K562 (cell line): ENCODE data around the gene NMT1. TPM values are rescaled to one million over a fixed set of nuclear protein-coding genes. Genes with fewer than 3 reads are reported as not detected.

ENCODE experiments used
- CCAR2 ChIP-seq: fragments of 200-400 bp; formaldehyde crosslinking; IDR thresholded peaks from 2 replicates; pipeline ENCODE4 v1.6.1; 2017; ENCODE audit warnings: mild to moderate bottlenecking, low read depth, low read length
- CHAMP1 ChIP-seq: fragments of 450-650 bp; IDR thresholded peaks from 2 replicates; pipeline ENCODE4 v1.6.1; 2016; ENCODE audit warnings: mild to moderate bottlenecking
- E2F6 ChIP-seq, 2 experiments: IDR thresholded peaks; 2 replicates each; pipeline ENCODE4 v1.6.1; 2011; ENCODE audit warnings: borderline replicate concordance in 1 of 2, control low read depth in 1 of 2, low read depth in 1 of 2, low read length in 1 of 2, mild to moderate bottlenecking in 1 of 2, mixed read lengths in 1 of 2, moderate library complexity in 1 of 2; ENCODE audit not compliant: insufficient read depth in 1 of 2, insufficient read length in 1 of 2, poor library complexity in 1 of 2, severe bottlenecking in 1 of 2; ENCODE audit errors: extremely low read depth in 1 of 2
- KAT8 ChIP-seq: fragments of 450-650 bp; IDR thresholded peaks from 2 replicates; pipeline ENCODE4 v1.6.1; 2016; ENCODE audit warnings: low read depth, mild to moderate bottlenecking
- MYC ChIP-seq, 2 experiments: fragments of 250-450 bp in 1 of 2; sonication (Bioruptor Pico) in 1 of 2; IDR thresholded peaks; 2 replicates each; pipeline versions ENCODE4 v1.5.1 to v1.6.1; 2012 to 2021; ENCODE audit warnings: low read depth in 2 of 2, borderline replicate concordance in 1 of 2, improper control_type of control experiment in 1 of 2, low read length in 1 of 2, mild to moderate bottlenecking in 1 of 2, moderate library complexity in 1 of 2
- NR4A1 ChIP-seq, 2 experiments: fragments of 250-450 bp in 1 of 2; fragments of 450-650 bp in 1 of 2; sonication (Bioruptor Pico) in 1 of 2; IDR thresholded peaks; 2 replicates each; pipeline versions ENCODE4 v1.4.0 to v1.6.1; 2016 to 2020; ENCODE audit warnings: mild to moderate bottlenecking in 2 of 2, missing compliant biosample characterization in 1 of 2, missing genetic modification characterization in 1 of 2, moderate library complexity in 1 of 2
- PBX2 ChIP-seq, 2 experiments: IDR thresholded peaks in 1 of 2; conservative IDR thresholded peaks in 1 of 2; 2 replicates each; pipeline ENCODE4 v1.6.1; 2016; ENCODE audit warnings: low read depth in 2 of 2, mild to moderate bottlenecking in 1 of 2, missing compliant biosample characterization in 1 of 2, missing genetic modification characterization in 1 of 2, moderate library complexity in 1 of 2
- SETDB1 ChIP-seq: IDR thresholded peaks from one replicate; pipeline ENCODE4 v1.6.1; 2012; ENCODE audit warnings: low read length, control low read depth, inconsistent platforms
- SNIP1 ChIP-seq: fragments of 450-650 bp; IDR thresholded peaks from 2 replicates; pipeline ENCODE4 v1.7.1; 2017; ENCODE audit warnings: low read depth, mild to moderate bottlenecking
- ZSCAN32 ChIP-seq: fragments of 450-650 bp; formaldehyde crosslinking; IDR thresholded peaks from 2 replicates; pipeline ENCODE4 v1.4.0; 2020; ENCODE audit warnings: mild to moderate bottlenecking, moderate library complexity
- polyA plus RNA-seq, 8 experiments: library from polyadenylated mRNA; depleted of rRNA in 4 of 8; stranded (reverse) in 5 of 8; unstranded in 3 of 8; fragments of >200 nt; fragmentation: Nextera tagmentation in 2 of 8; fragmentation: Illumina TruSeq in 1 of 8; extraction: Ambion mirVana in 2 of 8; extraction: Trizol in 1 of 8; gene quantifications; 2 replicates each; pipeline versions ENCODE4 v1.2.1 to v1.2.3, GENCODE V29; 2011 to 2014; ENCODE audit warnings: inconsistent platforms in 1 of 8, missing spikeins in 1 of 8
- total RNA-seq, 7 experiments: library from RNA; depleted of rRNA in 6 of 7; stranded (reverse); fragments of >200 nt in 6 of 7; fragmentation: Illumina TruSeq in 2 of 7; extraction: Trizol in 2 of 7; gene quantifications; 2 replicates each; pipeline versions ENCODE4 v1.2.1 to v1.2.3, GENCODE V29; 2011 to 2021; ENCODE audit warnings: low replicate concordance in 1 of 7
- TF ChIP-seq, protein P1 (sequence below): fragments of 250-450 bp; sonication (Bioruptor Pico); IDR thresholded peaks from 2 replicates; pipeline ENCODE4 v1.4.0; 2020; ENCODE audit warnings: borderline replicate concordance
- TF ChIP-seq, protein P2 (sequence below): fragments of 250-450 bp; sonication (Bioruptor Pico); IDR thresholded peaks from 2 replicates; pipeline ENCODE4 v1.5.0; 2022; ENCODE audit warnings: mild to moderate bottlenecking
- TF ChIP-seq, protein P3 (sequence below): fragments of 450-650 bp; formaldehyde crosslinking; IDR thresholded peaks from 2 replicates; pipeline ENCODE4 v1.4.0; 2022; ENCODE audit warnings: mild to moderate bottlenecking, moderate library complexity

NMT1 gene
- total and polyA plus RNA-seq, 9 of the 15 experiments (the other 6 are each of a cell fraction or from before 2014, with no cell fraction given) = 86.7 to 569 (median 213) TPM

GRCh38 chr17:45073414-45074070, 12.4 kb downstream of the NMT1 start (continued):
- TF ChIP-seq CHAMP1 (no peak), MYC (IDR thresholded peaks at IDR 0.05; ENCODE audit: low read depth, low read length) (peak; percentile 72), MYC (CRISPR knock-in tag; IDR thresholded peaks at IDR 0.05; ENCODE audit: borderline replicate concordance, low read depth) (no peak), PBX2 (CRISPR knock-in tag; IDR thresholded peaks at IDR 0.05; ENCODE audit: low read depth) (no peak), PBX2 (tag; conservative IDR thresholded peaks at IDR 0.05; ENCODE audit: low read depth) (no peak), NR4A1 (CRISPR knock-in tag; IDR thresholded peaks at IDR 0.05) (no peak), NR4A1 (tag; IDR thresholded peaks at IDR 0.05) (no peak), ZSCAN32 (peak; percentile 76), KAT8 (no peak), SNIP1 (no peak), SETDB1 (no peak), E2F6 (IDR thresholded peaks at IDR 0.05; ENCODE audit: borderline replicate concordance in 1 of 2, extremely low read depth in 1 of 2, insufficient read depth in 1 of 2, insufficient read length in 1 of 2, low read depth in 1 of 2, low read length in 1 of 2, poor library complexity in 1 of 2, severe bottlenecking in 1 of 2) (no peak), CCAR2 (no peak)
- TF ChIP-seq, protein P1, sequence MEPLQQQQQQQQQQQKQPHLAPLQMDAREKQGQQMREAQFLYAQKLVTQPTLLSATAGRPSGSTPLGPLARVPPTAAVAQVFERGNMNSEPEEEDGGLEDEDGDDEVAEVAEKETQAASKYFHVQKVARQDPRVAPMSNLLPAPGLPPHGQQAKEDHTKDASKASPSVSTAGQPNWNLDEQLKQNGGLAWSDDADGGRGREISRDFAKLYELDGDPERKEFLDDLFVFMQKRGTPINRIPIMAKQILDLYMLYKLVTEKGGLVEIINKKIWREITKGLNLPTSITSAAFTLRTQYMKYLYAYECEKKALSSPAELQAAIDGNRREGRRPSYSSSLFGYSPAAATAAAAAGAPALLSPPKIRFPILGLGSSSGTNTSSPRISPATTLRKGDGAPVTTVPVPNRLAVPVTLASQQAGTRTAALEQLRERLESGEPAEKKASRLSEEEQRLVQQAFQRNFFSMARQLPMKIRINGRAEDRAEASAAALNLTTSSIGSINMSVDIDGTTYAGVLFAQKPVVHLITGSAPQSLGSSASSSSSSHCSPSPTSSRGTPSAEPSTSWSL = no peak
- TF ChIP-seq, protein P2, sequence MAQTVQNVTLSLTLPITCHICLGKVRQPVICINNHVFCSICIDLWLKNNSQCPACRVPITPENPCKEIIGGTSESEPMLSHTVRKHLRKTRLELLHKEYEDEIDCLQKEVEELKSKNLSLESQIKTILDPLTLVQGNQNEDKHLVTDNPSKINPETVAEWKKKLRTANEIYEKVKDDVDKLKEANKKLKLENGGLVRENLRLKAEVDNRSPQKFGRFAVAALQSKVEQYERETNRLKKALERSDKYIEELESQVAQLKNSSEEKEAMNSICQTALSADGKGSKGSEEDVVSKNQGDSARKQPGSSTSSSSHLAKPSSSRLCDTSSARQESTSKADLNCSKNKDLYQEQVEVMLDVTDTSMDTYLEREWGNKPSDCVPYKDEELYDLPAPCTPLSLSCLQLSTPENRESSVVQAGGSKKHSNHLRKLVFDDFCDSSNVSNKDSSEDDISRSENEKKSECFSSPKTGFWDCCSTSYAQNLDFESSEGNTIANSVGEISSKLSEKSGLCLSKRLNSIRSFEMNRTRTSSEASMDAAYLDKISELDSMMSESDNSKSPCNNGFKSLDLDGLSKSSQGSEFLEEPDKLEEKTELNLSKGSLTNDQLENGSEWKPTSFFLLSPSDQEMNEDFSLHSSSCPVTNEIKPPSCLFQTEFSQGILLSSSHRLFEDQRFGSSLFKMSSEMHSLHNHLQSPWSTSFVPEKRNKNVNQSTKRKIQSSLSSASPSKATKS (CRISPR knock-in tag) = no peak
- TF ChIP-seq, protein P3, sequence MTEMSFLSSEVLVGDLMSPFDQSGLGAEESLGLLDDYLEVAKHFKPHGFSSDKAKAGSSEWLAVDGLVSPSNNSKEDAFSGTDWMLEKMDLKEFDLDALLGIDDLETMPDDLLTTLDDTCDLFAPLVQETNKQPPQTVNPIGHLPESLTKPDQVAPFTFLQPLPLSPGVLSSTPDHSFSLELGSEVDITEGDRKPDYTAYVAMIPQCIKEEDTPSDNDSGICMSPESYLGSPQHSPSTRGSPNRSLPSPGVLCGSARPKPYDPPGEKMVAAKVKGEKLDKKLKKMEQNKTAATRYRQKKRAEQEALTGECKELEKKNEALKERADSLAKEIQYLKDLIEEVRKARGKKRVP = peak; percentile 88
- TF ChIP-seq, all 486 proteins: peak for 23
